Measurements from ENCODE around the gene SDK1. TPM values are rescaled to one million over a fixed set of nuclear protein-coding genes. Genes with fewer than 3 reads are reported as not detected.

The SDK1 gene
- total RNA-seq, 4 donors from 2014 or later: 1.3 to 5.0 (median 2.0) TPM

- Histone ChIP-seq H3K27ac (no peak overlapping the region), H3K36me3 (no peaks in the 10 kb centered on the region), H3K4me1 (no peaks in the 10 kb centered on the region), H3K27me3 (no peaks in the 10 kb centered on the region), H3K4me3 (replicated peaks in 1 of 3) (no peak overlapping the region), H3K9me3 (no peaks in the 10 kb centered on the region)
- no peak for TF ChIP-seq POLR2A (IDR thresholded peaks at IDR 0.05)
- 83 to 90% methylated on average over 6 to 10 of the region's 10 CpGs for WGBS, 2 donors
- intact Hi-C loops (cut with DNase I): no loop called here
- no peak for DNase-seq
These were observed 15.4 kb upstream of the SDK1 start for GRCh38 chr7:3285652-3286051.

GRCh38 chr7:3289996-3290395 lies 11.1 kb upstream of the SDK1 start:
- Histone ChIP-seq H3K27ac (no peak overlapping the region), H3K4me3 (replicated peaks in 1 of 3) (no peak overlapping the region), H3K9me3 (no peaks in the 10 kb centered on the region), H3K27me3 (no peaks in the 10 kb centered on the region), H3K4me1 (no peaks in the 10 kb centered on the region), H3K36me3 (no peaks in the 10 kb centered on the region)
- TF ChIP-seq POLR2A (IDR thresholded peaks at IDR 0.05): no peak
- no peak for TF ChIP-seq CTCF (IDR thresholded peaks at IDR 0.05)
- DNase-seq: no peak
- intact Hi-C loops (cut with DNase I): no loop called here
- 88 to 97% methylated on average over 2 of the region's 2 CpGs for WGBS, 2 donors

- Histone ChIP-seq H3K9me3 (no peaks in the 10 kb centered on the region), H3K4me1 (no peaks in the 10 kb centered on the region), H3K27ac (no peak overlapping the region), H3K36me3 (no peaks in the 10 kb centered on the region), H3K27me3 (no peaks in the 10 kb centered on the region), H3K4me3 (replicated peaks in 1 of 3) (no peak overlapping the region)
- intact Hi-C loops (cut with DNase I): no loop called here
- TF ChIP-seq POLR2A (IDR thresholded peaks at IDR 0.05): no peak
- WGBS, 2 donors: 74 to 84% methylated on average over 7 of the region's 7 CpGs
- DNase-seq: no peak
These were observed 8.4 kb upstream of the SDK1 start for GRCh38 chr7:3292694-3293093.

DNA sequence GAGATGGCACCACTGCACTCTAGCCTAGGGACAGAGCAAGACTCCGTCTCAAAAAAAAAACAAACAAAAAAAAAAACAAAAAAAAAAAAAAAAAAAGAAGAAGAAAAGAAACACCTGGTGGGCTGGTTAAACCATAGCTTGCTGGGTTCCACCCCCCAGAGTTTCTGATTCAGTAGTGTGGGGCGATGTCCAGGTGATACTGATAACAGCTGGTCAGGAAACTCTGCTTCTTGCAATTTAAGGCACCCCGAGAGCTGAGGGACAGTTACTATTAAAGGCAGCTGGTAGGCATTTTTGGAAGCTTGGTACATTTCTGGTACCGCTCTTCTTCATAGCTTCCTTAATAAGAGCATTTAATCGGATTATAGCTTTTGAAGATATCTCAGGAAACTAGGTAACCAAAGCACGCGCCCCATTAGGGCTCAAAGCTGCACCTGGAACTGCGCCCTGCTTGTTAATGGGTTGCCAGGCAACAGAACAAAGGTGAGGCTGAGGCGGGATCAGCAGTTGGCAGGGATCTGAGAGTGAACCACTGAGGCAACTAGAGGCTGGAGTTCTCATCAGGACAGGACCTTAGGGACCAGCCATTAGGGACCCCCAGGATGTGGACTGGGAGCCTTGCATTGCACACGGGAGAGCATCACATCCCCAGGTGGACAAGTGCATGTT lies 6.5 kb upstream of the SDK1 start:
- no peak for DNase-seq
- intact Hi-C loops (cut with DNase I): no loop called here
- H3K9me3 ChIP-seq: no peaks in the 10 kb centered on the region

DNA sequence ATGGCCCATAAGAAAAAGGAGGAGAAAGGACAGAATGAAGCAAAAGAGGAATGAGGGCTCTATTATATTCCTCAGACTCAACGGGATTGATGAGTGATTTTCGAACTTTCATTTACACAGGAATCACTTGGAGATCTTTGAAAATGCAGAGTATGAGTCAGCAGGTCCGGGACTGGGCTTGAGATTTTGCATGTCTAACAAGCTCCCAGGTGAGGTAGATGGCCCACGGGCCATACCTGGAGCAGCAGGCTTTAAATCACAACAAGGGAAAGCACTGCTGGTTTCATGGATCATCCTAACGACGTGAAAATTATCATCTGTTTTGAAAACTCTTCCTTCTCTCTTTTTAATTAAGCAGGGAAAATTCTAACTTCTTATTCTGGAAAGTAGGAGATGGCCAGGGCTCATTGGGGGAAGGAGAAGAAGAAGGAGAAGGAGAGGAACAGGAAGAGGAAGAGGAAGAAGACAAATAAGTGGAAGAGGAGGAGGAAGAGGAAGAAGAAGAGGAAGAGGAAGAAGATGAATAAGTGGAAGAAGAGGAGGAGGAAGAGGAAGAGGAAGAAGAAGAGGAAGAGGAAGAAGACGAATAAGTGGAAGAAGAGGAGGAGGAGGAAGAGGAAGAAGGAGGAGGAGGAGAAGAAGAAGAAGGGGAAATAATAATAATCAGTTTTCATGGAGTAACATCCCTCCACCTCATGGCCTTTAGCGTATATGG lies 3.8 kb upstream of the SDK1 start:
- 70 to 74% methylated on average over 8 of the region's 8 CpGs for WGBS, 2 donors
- intact Hi-C loops (cut with DNase I): no loop called here
- Histone ChIP-seq H3K27ac (no peak overlapping the region), H3K4me1 (peaks cover 6 to 7% of the 10 kb centered on the region in 2 donors), H3K4me3 (replicated peaks in 1 of 3) (no peak overlapping the region), H3K9me3 (no peaks in the 10 kb centered on the region), H3K27me3 (no peaks in the 10 kb centered on the region), H3K36me3 (no peaks in the 10 kb centered on the region)
- no peak for DNase-seq
- TF ChIP-seq POLR2A (IDR thresholded peaks at IDR 0.05) (no peak), CTCF (IDR thresholded peaks at IDR 0.05) (no peak)

More for the DNA sequence above, 6.5 kb upstream of the SDK1 start:
- 49 to 58% methylated on average over 10 of the region's 10 CpGs for whole genome bisulfite sequencing, 2 donors
- no peaks in the 10 kb centered on the region for H3K36me3 ChIP-seq
- no peak overlapping the region for H3K27ac ChIP-seq
- H3K4me3 ChIP-seq (replicated peaks in 1 of 3): no peak overlapping the region
- H3K27me3 ChIP-seq: no peaks in the 10 kb centered on the region
- no peaks in the 10 kb centered on the region for H3K4me1 ChIP-seq
- TF ChIP-seq CTCF (IDR thresholded peaks at IDR 0.05) (no peak), POLR2A (IDR thresholded peaks at IDR 0.05) (no peak)

DNA sequence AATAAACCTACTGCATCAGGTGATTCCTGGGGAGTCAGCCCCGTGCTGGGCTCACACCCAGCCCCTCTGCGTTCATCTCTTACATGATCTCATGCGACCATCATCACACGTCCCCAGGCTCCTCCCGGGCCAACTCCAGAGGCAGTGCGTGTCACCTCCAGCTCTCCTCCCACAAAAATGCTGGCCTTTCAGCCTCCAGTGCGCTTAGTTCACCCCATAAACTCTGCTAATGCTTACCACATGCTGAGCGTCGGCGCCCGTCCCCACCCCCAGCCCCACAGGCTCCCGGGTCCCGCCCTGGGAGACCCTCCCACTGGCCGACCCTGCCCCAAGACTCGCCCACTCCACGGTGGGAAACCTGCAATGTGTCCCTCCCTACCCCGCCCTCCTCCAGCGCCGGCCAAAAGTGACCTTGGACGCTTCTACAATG lies 816 bp upstream of the SDK1 start:
- Histone ChIP-seq H3K9me3 (no peaks in the 10 kb centered on the region), H3K27me3 (no peaks in the 10 kb centered on the region), H3K4me1 (peaks cover 6 to 7% of the 10 kb centered on the region in 2 donors), H3K4me3 (replicated peaks in 1 of 3) (no peak overlapping the region), H3K36me3 (no peaks in the 10 kb centered on the region), H3K27ac (no peak overlapping the region)
- DNase-seq: no peak
- 2 to 8% methylated on average over 18 to 19 of the region's 20 CpGs for WGBS, 2 donors
- intact Hi-C loops (cut with DNase I): no loop called here
- TF ChIP-seq POLR2A (IDR thresholded peaks at IDR 0.05): no peak
- no peak for TF ChIP-seq CTCF (IDR thresholded peaks at IDR 0.05)
